Body of pancreas (tissue), 4 donors: ENCODE measurements around the gene GREB1.

ENCODE experiments used
- CTCF ChIP-seq, 7 experiments: fragments of 450-650 bp in 4 of 7; fragments of 200-600 bp in 3 of 7; sonication (generic) in 3 of 7; IDR thresholded peaks; one replicate each; pipeline ENCODE4 v1.5.1; 2016 to 2019; ENCODE audit warnings: antibody characterized with exemption in 7 of 7
- POLR2A ChIP-seq, 3 donors: fragments of 450-650 bp; IDR thresholded peaks; one replicate each; pipeline ENCODE4 v1.6.1; 2016; ENCODE audit warnings: antibody characterized with exemption in 3 of 3, mild to moderate bottlenecking in 2 of 3

GRCh38 chr2:11582612-11582861 lies 48.7 kb downstream of the GREB1 start:
- no peak for TF ChIP-seq POLR2A (IDR thresholded peaks at IDR 0.05)
- TF ChIP-seq CTCF (IDR thresholded peaks at IDR 0.05): no peak
